ENCODE results near the gene DIPK1A. TPM values are rescaled to one million over a fixed set of nuclear protein-coding genes. Genes with fewer than 3 reads are reported as not detected.

DIPK1A gene
- total and polyA plus RNA-seq, 3 donors from 2014 or later: 14.7 to 25.4 (median 21.4) TPM

- no peak for DNase-seq
- no peaks in the 10 kb centered on the region for H3K27me3 ChIP-seq
- H3K36me3 ChIP-seq (ENCODE audit: low read depth, missing control alignments): no peaks in the 10 kb centered on the region
- 71 to 83% methylated on average over 1 of the region's 1 CpG for WGBS, 2 donors
- intact Hi-C loops (cut with DNase I; ENCODE audit: low total_unique reads): no loop called here
- H3K4me1 ChIP-seq: no peaks in the 10 kb centered on the region
- no peaks in the 10 kb centered on the region for H3K9me3 ChIP-seq
- H3K4me3 ChIP-seq: no peak overlapping the region
- TF ChIP-seq CTCF (IDR thresholded peaks at IDR 0.05): no peak
- no peak for TF ChIP-seq POLR2A (IDR thresholded peaks at IDR 0.05)
- H3K27ac ChIP-seq: no peak overlapping the region
Measured at GRCh38 chr1:92817137-92817697, 144.0 kb downstream of the DIPK1A start.

- DNase-seq: no peak
- Histone ChIP-seq H3K36me3 (ENCODE audit: low read depth, missing control alignments) (no peaks in the 10 kb centered on the region), H3K4me3 (no peak overlapping the region), H3K27me3 (no peaks in the 10 kb centered on the region), H3K4me1 (no peaks in the 10 kb centered on the region), H3K27ac (no peak overlapping the region), H3K9me3 (no peaks in the 10 kb centered on the region)
- intact Hi-C loops (cut with DNase I; ENCODE audit: low total_unique reads): no loop called here
- WGBS, 2 donors: 70 to 82% methylated on average over 2 of the region's 2 CpGs
- no peak for TF ChIP-seq POLR2A (IDR thresholded peaks at IDR 0.05)
- no peak for TF ChIP-seq CTCF (IDR thresholded peaks at IDR 0.05)
Measured at GRCh38 chr1:92816732-92817131, 144.5 kb downstream of the DIPK1A start.

GRCh38 chr1:92808381-92808780, 152.9 kb downstream of the DIPK1A start:
- no peaks in the 10 kb centered on the region for H3K36me3 ChIP-seq (ENCODE audit: low read depth, missing control alignments)

GRCh38 chr1:92805216-92805615, 156.0 kb downstream of the DIPK1A start:
- H3K4me1 ChIP-seq: peaks cover 5% of the 10 kb centered on the region
- H3K27me3 ChIP-seq: no peaks in the 10 kb centered on the region
- 73 to 91% methylated on average over 1 of the region's 1 CpG for WGBS, 2 donors
- TF ChIP-seq CTCF (IDR thresholded peaks at IDR 0.05): no peak
- TF ChIP-seq POLR2A (IDR thresholded peaks at IDR 0.05): no peak
- no peak overlapping the region for H3K4me3 ChIP-seq
- no peak for DNase-seq
- intact Hi-C loops (cut with DNase I; ENCODE audit: low total_unique reads): no loop called here
- H3K27ac ChIP-seq: peak overlapping the region in 1 of 2 donors; percentile 69
- no peaks in the 10 kb centered on the region for H3K9me3 ChIP-seq
- no peaks in the 10 kb centered on the region for H3K36me3 ChIP-seq (ENCODE audit: low read depth, missing control alignments)

More at GRCh38 chr1:92808381-92808780, 152.9 kb downstream of the DIPK1A start:
- no peaks in the 10 kb centered on the region for H3K4me1 ChIP-seq
- no peak overlapping the region for H3K4me3 ChIP-seq
- no peak for TF ChIP-seq CTCF (IDR thresholded peaks at IDR 0.05)
- TF ChIP-seq POLR2A (IDR thresholded peaks at IDR 0.05): no peak
- no peak for DNase-seq
- H3K9me3 ChIP-seq: no peaks in the 10 kb centered on the region
- intact Hi-C loops (cut with DNase I; ENCODE audit: low total_unique reads): no loop called here
- H3K27ac ChIP-seq: no peak overlapping the region
- H3K27me3 ChIP-seq: no peaks in the 10 kb centered on the region

- no peaks in the 10 kb centered on the region for H3K27me3 ChIP-seq
- H3K4me1 ChIP-seq: peaks cover 5% of the 10 kb centered on the region
- 2 to 11% methylated on average over 7 of the region's 7 CpGs for WGBS, 2 donors
- intact Hi-C loops (cut with DNase I; ENCODE audit: low total_unique reads): no loop called here
- peak overlapping the region; percentile 47 to 69 for H3K27ac ChIP-seq
- no peaks in the 10 kb centered on the region for H3K9me3 ChIP-seq
- H3K4me3 ChIP-seq: no peak overlapping the region
- DNase-seq: peak; percentile 91
- TF ChIP-seq CTCF (IDR thresholded peaks at IDR 0.05): no peak
- no peak for TF ChIP-seq POLR2A (IDR thresholded peaks at IDR 0.05)
- no peaks in the 10 kb centered on the region for H3K36me3 ChIP-seq (ENCODE audit: low read depth, missing control alignments)
Measured at GRCh38 chr1:92804721-92805201, 156.5 kb downstream of the DIPK1A start.
